ENCODE measurements around the gene LINGO3. TPM values are rescaled to one million over a fixed set of nuclear protein-coding genes. Genes with fewer than 3 reads are reported as not detected.
A peak's percentile ranks its signal among the peaks of the same experiment; 100 is the strongest.
"Not testable (repeated sequence)": the region's sequence is repeated elsewhere in the genome, so short reads cannot be mapped to it uniquely, and the experiment has no call there.

LINGO3 gene
- total and polyA plus RNA-seq, 12 donors: 0.11 TPM; not detected in 11

DNA sequence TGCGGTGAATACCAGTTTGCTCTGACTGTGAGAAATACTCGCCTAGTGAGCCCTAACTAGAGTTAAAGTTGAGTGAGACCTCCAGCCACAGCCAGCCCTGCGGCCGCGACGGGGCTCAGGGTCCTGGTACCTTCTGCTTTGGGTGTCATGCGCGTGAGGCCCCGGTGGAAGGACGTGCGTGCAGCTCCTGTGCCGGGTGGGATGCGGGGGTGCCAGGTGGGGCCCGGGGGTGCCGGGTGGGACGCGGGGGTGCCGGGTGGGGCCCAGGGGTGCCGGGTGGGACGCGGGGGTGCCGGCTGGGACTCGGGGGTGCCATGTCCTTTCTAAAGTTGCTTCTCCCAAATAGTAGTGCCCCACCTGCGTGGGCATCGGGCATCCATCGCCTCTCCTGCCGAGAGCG, 43.6 kb upstream of the LINGO3 start:
- H3K36me3 ChIP-seq (replicated peaks in 1 of 2): peaks cover 0 to 16% of the 10 kb centered on the region in 2 donors
- H3K4me1 ChIP-seq (replicated peaks in 1 of 2): no peaks in the 10 kb centered on the region
- no peak for DNase-seq
- TF ChIP-seq CTCF (IDR thresholded peaks at IDR 0.05): no peak
- TF ChIP-seq POLR2A (IDR thresholded peaks at IDR 0.05): no peak
- H3K27me3 ChIP-seq: no peaks in the 10 kb centered on the region
- no peaks in the 10 kb centered on the region for H3K9me3 ChIP-seq (replicated peaks in 1 of 3)
- no peak overlapping the region for H3K27ac ChIP-seq
- 96 to 97% (median 97%) methylated on average over 15 to 28 of the region's 28 CpGs; no CpG with 5 or more reads in 1 of the 4 donors for WGBS, 4 donors
- intact Hi-C loops (cut with DNase I): no loop called here
- no peak overlapping the region for H3K4me3 ChIP-seq

DNA sequence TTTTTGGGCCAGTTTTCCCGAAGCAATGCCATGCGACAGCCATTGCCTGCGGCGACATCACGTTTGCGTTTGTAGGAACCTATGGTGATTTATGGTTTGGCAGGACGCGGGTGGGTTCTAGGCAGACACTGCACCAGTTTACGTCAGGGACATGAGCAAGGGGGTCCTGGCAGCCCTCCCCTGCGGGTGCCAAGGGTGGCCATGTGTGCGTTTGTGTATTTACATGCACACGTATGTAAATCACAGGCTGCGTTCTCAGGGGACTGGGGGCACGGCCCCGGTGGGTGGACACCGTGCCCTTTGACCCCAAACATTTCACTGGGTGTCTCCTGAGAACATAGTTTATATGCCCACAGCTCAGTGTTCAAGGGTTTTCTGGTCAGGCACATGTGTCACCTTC, 42.7 kb upstream of the LINGO3 start:
- TF ChIP-seq CTCF (IDR thresholded peaks at IDR 0.05): no peak
- TF ChIP-seq POLR2A (IDR thresholded peaks at IDR 0.05): no peak
- H3K27me3 ChIP-seq: no peaks in the 10 kb centered on the region
- H3K4me1 ChIP-seq (replicated peaks in 1 of 2): no peaks in the 10 kb centered on the region
- H3K27ac ChIP-seq: no peak overlapping the region
- 89 to 94% (median 90%) methylated on average over 16 of the region's 16 CpGs for WGBS, 4 donors
- no peak overlapping the region for H3K4me3 ChIP-seq
- no peaks in the 10 kb centered on the region for H3K9me3 ChIP-seq (replicated peaks in 1 of 3)
- H3K36me3 ChIP-seq (replicated peaks in 1 of 2): peaks cover 0 to 16% of the 10 kb centered on the region in 2 donors
- DNase-seq: no peak
- intact Hi-C loops (cut with DNase I): no loop called here

DNA sequence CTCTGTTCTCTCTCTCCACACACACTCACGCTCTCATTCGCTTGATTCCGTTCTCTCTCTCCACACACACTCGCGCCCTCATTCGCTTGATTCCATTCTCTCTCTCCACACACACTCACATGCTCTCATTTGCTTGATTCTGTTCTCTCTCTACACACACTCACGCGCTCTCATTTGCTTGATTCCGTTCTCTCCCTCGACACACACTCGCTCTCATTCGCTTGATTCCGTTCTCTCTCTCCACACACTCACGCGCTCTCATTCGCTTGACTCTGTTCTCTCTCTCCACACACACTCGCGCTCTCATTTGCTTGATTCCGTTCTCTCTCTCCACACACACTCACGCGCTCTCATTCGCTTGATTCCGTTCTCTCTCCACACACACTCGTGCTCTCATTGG, 41.9 kb upstream of the LINGO3 start:
- intact Hi-C loops (cut with DNase I); DNase-seq; H3K27ac ChIP-seq; H3K9me3 ChIP-seq (replicated peaks in 1 of 3); H3K27me3 ChIP-seq; H3K4me3 ChIP-seq; H3K4me1 ChIP-seq (replicated peaks in 1 of 2): not testable (repeated sequence)
- 91 to 97% (median 94%) methylated on average over 24 of the region's 24 CpGs for WGBS, 4 donors
- H3K36me3 ChIP-seq (replicated peaks in 1 of 2): peaks cover 0 to 16% of the 10 kb centered on the region in 2 donors

- H3K36me3 ChIP-seq (replicated peaks in 1 of 2): peaks cover 0 to 16% of the 10 kb centered on the region in 2 donors
- intact Hi-C loops (cut with DNase I): no loop called here
- peak in 1 of 7 donors; percentile 67 for DNase-seq
- no peaks in the 10 kb centered on the region for H3K4me1 ChIP-seq (replicated peaks in 1 of 2)
- H3K27ac ChIP-seq: no peak overlapping the region
- no peak overlapping the region for H3K4me3 ChIP-seq
- 73 to 81% (median 79%) methylated on average over 22 to 25 of the region's 25 CpGs for WGBS, 4 donors
- H3K27me3 ChIP-seq: no peaks in the 10 kb centered on the region
- no peaks in the 10 kb centered on the region for H3K9me3 ChIP-seq (replicated peaks in 1 of 3)
- no peak for TF ChIP-seq CTCF (IDR thresholded peaks at IDR 0.05)
- no peak for TF ChIP-seq POLR2A (IDR thresholded peaks at IDR 0.05)
These were observed 38.1 kb upstream of the LINGO3 start for GRCh38 chr19:2345794-2346663.

GRCh38 chr19:2345076-2345475, 37.1 kb upstream of the LINGO3 start:
- Histone ChIP-seq H3K4me1 (replicated peaks in 1 of 2) (no peaks in the 10 kb centered on the region), H3K27ac (no peak overlapping the region), H3K9me3 (replicated peaks in 1 of 3) (no peaks in the 10 kb centered on the region), H3K4me3 (no peak overlapping the region), H3K36me3 (replicated peaks in 1 of 2) (peaks cover 0 to 18% of the 10 kb centered on the region in 2 donors), H3K27me3 (no peaks in the 10 kb centered on the region)
- intact Hi-C loops (cut with DNase I): no loop called here
- no peak for DNase-seq
- WGBS, 4 donors: 94 to 97% (median 96%) methylated on average over 7 to 17 of the region's 17 CpGs
- no peak for TF ChIP-seq POLR2A (IDR thresholded peaks at IDR 0.05)
- TF ChIP-seq CTCF (IDR thresholded peaks at IDR 0.05): no peak
